ENCODE measurements around the gene AMFR. TPM values are rescaled to one million over a fixed set of nuclear protein-coding genes. Genes with fewer than 3 reads are reported as not detected.
A peak's percentile ranks its signal among the peaks of the same experiment; 100 is the strongest.

Gene AMFR
- total RNA-seq, 1 donor from 2014 or later = 199 TPM

- no peak for DNase-seq (ENCODE audit: low spot score)
Measured at GRCh38 chr16:56363181-56363716, 62.1 kb downstream of the AMFR start.

GRCh38 chr16:56362706-56363105 is 62.6 kb downstream of the AMFR start:
- no peak for DNase-seq (ENCODE audit: low spot score)

GRCh38 chr16:56362057-56362655 is 63.2 kb downstream of the AMFR start:
- no peak for DNase-seq (ENCODE audit: low spot score)

- no peak for DNase-seq (ENCODE audit: low spot score)
Measured at GRCh38 chr16:56360117-56361008, 65.0 kb downstream of the AMFR start.

- DNase-seq (ENCODE audit: low spot score) = no peak
Measured at GRCh38 chr16:56357765-56358322, 67.5 kb downstream of the AMFR start.

GRCh38 chr16:56357241-56357764 is 68.0 kb downstream of the AMFR start:
- peak; percentile 63 for DNase-seq (ENCODE audit: low spot score)

GRCh38 chr16:56356276-56357240 is 68.8 kb downstream of the AMFR start:
- DNase-seq (ENCODE audit: low spot score) = peak; percentile 84

- no peak for DNase-seq (ENCODE audit: low spot score)
Measured at GRCh38 chr16:56355786-56356275, 69.5 kb downstream of the AMFR start.

GRCh38 chr16:56355221-56355620 is 70.1 kb downstream of the AMFR start:
- no peak for DNase-seq (ENCODE audit: low spot score)

GRCh38 chr16:56354746-56355145 is 70.6 kb downstream of the AMFR start:
- DNase-seq (ENCODE audit: low spot score) = no peak

- DNase-seq (ENCODE audit: low spot score) = no peak
Measured at GRCh38 chr16:56354016-56354415, 71.3 kb downstream of the AMFR start.

- DNase-seq (ENCODE audit: low spot score) = no peak
Measured at GRCh38 chr16:56353054-56353921, 72.1 kb downstream of the AMFR start.

GRCh38 chr16:56352351-56353053 is 72.8 kb downstream of the AMFR start:
- DNase-seq (ENCODE audit: low spot score) = no peak

GRCh38 chr16:56351481-56351880 is 73.9 kb downstream of the AMFR start:
- DNase-seq (ENCODE audit: low spot score) = no peak

GRCh38 chr16:56350491-56351405 is 74.6 kb downstream of the AMFR start:
- no peak for DNase-seq (ENCODE audit: low spot score)

- no peak for DNase-seq (ENCODE audit: low spot score)
Measured at GRCh38 chr16:56349711-56350161, 75.6 kb downstream of the AMFR start.

GRCh38 chr16:56349086-56349415 is 76.3 kb downstream of the AMFR start:
- DNase-seq (ENCODE audit: low spot score) = no peak
